Right lobe of liver (tissue), 4 donors: ENCODE measurements around the gene CEP20.

ENCODE experiments used
- POLR2A ChIP-seq: fragments of 450-650 bp; IDR thresholded peaks from one replicate; pipeline ENCODE4 v1.6.1; 2017; ENCODE audit warnings: antibody characterized with exemption, mild to moderate bottlenecking
- TF ChIP-seq, protein P1 (sequence below), 4 donors: fragments of 200-600 bp in 3 of 4; fragments of 450-650 bp in 1 of 4; IDR thresholded peaks; one replicate each; pipeline versions ENCODE4 v1.5.1 to v1.8.0; 2016 to 2022; ENCODE audit warnings: antibody characterized with exemption in 4 of 4, mild to moderate bottlenecking in 2 of 4
- donor health status: DM: no; HTN: no; CAD: no.
- donor health status: DM: no; HTN: no; CAD: no.
- donor health status: DM: no; HTN: yes; CAD: no.

GRCh38 chr16:15856901-15857698 is 31.3 kb downstream of the CEP20 start, which contains the start of gene MYH11:
- TF ChIP-seq, protein P1, sequence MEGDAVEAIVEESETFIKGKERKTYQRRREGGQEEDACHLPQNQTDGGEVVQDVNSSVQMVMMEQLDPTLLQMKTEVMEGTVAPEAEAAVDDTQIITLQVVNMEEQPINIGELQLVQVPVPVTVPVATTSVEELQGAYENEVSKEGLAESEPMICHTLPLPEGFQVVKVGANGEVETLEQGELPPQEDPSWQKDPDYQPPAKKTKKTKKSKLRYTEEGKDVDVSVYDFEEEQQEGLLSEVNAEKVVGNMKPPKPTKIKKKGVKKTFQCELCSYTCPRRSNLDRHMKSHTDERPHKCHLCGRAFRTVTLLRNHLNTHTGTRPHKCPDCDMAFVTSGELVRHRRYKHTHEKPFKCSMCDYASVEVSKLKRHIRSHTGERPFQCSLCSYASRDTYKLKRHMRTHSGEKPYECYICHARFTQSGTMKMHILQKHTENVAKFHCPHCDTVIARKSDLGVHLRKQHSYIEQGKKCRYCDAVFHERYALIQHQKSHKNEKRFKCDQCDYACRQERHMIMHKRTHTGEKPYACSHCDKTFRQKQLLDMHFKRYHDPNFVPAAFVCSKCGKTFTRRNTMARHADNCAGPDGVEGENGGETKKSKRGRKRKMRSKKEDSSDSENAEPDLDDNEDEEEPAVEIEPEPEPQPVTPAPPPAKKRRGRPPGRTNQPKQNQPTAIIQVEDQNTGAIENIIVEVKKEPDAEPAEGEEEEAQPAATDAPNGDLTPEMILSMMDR (IDR thresholded peaks at IDR 0.05): no peak
- TF ChIP-seq POLR2A: no peak
